HG03442 (cell line): ENCODE measurements around the gene LRRK1.

ENCODE experiments used
- ATAC-seq: cut with Tn5 transposase; IDR thresholded peaks from one replicate; pipeline ENCODE4 v1.9.1; 2021; ENCODE audit warnings: mild to moderate bottlenecking, moderate library complexity; ENCODE audit not compliant: unreplicated experiment

LRRK1 gene, protein sequence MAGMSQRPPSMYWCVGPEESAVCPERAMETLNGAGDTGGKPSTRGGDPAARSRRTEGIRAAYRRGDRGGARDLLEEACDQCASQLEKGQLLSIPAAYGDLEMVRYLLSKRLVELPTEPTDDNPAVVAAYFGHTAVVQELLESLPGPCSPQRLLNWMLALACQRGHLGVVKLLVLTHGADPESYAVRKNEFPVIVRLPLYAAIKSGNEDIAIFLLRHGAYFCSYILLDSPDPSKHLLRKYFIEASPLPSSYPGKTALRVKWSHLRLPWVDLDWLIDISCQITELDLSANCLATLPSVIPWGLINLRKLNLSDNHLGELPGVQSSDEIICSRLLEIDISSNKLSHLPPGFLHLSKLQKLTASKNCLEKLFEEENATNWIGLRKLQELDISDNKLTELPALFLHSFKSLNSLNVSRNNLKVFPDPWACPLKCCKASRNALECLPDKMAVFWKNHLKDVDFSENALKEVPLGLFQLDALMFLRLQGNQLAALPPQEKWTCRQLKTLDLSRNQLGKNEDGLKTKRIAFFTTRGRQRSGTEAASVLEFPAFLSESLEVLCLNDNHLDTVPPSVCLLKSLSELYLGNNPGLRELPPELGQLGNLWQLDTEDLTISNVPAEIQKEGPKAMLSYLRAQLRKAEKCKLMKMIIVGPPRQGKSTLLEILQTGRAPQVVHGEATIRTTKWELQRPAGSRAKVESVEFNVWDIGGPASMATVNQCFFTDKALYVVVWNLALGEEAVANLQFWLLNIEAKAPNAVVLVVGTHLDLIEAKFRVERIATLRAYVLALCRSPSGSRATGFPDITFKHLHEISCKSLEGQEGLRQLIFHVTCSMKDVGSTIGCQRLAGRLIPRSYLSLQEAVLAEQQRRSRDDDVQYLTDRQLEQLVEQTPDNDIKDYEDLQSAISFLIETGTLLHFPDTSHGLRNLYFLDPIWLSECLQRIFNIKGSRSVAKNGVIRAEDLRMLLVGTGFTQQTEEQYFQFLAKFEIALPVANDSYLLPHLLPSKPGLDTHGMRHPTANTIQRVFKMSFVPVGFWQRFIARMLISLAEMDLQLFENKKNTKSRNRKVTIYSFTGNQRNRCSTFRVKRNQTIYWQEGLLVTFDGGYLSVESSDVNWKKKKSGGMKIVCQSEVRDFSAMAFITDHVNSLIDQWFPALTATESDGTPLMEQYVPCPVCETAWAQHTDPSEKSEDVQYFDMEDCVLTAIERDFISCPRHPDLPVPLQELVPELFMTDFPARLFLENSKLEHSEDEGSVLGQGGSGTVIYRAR (N-terminal part only)

DNA sequence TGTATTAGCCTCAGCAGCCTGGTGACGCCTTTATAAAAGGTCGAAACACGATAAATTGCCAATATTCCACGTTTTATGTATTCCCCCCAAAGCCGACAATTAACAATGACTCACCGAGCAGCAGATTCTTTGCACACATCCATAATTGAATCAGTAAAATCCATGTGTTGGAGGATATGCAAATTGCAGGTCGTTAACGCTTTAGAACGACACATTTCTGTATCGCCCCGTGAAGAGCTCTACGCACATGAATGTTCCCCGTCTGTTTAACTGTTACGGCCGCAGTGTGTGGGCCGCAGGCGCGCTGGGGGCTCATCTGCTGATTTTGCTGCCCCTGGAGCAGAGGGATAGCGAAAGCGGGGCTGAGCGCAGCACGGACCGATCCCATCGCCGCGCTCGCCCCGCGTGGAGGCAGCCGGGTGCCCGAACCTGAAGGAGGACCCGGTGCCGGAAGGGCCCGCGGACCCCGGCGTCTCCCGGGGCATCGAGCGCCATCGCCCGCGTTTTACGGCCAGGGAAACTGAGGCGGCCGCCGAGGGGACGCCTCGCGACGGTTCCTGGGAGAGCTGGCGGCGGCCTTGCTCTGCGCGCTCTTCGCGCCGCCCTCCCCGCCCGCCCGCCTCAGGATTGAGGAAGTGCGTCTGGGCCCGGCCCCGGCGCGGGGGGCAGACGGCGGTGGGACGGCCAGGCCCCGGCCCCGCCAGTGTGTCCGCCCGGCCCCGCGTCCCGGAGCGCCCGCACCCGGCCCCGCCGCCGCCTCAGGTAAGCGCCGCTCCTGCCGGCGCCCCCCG is at the start of gene LRRK1:
LRRK1 (plus strand) TSS at position 668 of the 791 bp plus-strand sequence. CDS start 5,276 bp downstream, outside the sequence.
- peak; percentile 23 for ATAC-seq

DNA sequence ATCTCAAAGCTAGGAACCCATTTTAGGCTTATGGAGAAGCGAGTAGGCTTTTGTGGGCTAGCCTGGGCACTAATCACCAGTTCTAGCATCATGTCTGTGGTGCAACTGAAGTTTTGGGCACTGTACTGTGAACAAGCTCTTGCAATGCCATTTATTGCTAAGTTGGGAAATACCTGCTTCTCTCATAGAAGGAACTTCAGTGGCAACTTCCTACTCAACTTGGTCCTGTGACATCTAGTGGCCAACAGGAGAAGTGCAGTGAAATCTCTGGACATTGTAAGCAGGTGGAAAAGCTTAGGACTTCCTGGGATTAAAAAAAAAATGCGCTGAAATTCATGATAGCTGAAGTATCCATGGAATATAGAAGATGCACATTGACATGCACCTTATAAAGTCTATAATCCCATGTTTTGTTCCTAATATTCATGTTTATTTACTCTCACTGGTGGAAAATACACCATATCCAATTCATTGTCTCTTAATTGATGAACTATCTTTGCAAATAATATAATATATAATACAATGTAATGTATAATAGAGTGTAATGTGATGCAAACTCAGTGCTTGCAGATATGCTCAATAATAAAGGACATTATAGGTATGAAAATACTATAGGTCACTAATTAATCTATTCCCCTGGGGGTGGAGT is 46.0 kb upstream of the LRRK1 start:
- ATAC-seq = peak; percentile 63

DNA sequence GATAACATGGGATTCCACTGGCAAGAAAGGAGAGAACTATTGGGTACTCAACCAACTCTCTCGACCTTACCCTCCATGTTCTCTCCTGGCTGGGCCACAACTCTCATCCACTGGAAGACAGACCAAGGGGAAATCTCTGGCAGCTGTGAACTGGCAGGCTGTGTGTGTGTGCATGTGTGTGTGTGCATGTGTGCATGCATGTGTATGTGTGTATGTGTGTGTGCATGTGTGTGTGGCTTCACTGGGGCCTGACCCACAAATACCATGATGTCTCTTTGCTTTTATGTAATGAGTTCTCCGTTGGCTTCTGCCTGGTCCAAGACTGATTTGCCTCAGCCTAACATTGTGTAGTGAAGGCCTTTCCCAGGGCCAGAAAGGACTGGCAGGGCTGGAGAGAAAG is 43.7 kb upstream of the LRRK1 start:
- no peak for ATAC-seq

DNA sequence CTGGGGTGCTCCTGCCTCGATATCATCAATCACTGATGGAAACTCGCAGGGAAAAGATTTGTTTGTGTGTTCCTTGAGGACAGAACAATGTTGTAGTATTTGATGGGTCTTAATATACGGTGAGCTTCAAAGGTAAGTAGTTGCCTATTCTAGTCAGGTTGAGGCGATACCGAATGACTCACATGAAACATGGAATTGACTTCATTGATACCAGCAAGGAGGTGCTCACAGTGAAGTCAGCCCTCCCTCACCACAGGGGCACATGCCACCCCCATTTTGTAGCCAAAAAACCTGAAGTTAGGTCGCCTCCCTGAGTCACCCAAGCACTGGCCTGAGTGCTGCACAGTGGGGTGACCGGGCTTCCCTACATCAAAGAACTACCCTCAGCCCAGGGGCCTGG is 43.2 kb upstream of the LRRK1 start:
- ATAC-seq = no peak

DNA sequence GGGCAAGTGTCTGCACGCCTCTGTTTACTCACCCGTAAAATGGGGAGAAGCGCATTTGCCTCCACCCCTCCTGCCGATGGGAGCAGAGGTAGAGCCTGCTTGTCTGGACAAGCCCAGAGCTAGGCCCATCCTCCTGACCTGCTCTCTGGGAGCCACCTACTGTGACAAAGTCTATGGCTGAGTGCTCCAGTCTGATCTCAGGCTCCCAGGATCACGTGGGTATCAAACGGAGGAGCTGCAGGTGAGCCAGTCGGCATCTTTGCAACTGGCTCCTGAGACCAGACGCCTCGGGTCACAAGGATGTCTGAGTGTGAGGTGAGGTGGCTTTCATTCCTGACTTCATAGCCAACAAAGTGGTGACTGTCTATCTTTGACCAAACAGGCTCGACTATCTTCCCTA is 41.6 kb upstream of the LRRK1 start:
- no peak for ATAC-seq

DNA sequence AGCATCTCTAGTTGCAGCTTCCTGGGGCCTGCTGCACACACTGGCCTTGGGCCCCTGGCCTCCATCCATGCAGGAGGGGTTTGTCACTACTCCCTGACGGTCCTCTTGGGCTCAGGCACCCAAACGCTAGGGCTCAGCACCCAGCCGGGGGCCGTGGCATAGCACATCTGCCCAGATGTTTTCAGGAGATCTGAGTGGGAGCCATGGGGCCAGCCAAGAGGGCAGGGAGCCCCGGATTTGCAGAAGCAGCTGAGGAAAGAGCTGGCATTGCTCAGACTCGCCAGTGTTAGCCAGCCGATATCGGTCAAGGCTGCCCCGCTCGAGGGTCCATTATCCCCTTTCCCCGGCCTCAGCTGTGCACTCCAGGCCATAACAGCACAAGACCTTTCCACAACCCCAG is 41.0 kb upstream of the LRRK1 start:
- ATAC-seq = no peak

DNA sequence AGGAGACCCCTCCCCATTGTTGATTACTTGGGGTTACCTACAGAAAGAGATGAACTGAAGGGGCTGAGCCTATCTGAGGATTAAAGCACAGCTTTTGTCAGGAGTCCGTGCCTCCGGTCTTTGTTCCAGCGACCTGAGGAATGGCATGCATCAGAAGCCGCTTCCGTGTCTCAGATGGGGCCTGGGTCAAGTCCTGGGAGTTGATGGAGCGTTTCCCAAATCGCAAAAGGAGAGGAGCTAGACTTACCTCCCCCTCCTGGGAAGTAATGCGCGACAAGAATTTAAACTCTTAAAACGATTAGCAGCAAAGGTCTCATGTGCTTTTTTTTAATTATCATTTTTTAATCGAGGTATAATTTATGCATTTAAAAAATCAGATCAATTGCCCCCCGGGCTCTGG is 40.5 kb upstream of the LRRK1 start:
- no peak for ATAC-seq

DNA sequence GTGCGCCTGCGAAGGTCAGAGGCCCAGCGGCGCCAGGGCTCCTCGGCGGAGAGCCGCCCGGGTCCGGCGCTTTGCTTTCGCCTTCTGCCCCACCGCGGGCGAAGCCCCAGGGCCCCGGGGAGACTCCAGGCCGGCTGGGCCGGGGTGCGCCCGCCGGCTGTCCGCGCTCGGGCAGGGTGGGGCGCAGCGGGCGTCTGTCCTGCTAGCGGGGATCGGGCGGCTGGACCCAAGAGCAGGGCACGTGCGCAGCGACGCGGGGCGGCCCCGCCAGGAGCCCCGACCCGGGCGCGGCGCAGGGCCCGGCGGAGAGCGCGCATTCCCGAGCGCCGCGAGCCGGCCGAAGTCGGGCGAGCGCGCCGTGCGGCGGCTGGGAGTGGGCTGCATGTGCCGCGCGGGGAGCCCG is 40.1 kb upstream of the LRRK1 start:
- ATAC-seq = no peak

DNA sequence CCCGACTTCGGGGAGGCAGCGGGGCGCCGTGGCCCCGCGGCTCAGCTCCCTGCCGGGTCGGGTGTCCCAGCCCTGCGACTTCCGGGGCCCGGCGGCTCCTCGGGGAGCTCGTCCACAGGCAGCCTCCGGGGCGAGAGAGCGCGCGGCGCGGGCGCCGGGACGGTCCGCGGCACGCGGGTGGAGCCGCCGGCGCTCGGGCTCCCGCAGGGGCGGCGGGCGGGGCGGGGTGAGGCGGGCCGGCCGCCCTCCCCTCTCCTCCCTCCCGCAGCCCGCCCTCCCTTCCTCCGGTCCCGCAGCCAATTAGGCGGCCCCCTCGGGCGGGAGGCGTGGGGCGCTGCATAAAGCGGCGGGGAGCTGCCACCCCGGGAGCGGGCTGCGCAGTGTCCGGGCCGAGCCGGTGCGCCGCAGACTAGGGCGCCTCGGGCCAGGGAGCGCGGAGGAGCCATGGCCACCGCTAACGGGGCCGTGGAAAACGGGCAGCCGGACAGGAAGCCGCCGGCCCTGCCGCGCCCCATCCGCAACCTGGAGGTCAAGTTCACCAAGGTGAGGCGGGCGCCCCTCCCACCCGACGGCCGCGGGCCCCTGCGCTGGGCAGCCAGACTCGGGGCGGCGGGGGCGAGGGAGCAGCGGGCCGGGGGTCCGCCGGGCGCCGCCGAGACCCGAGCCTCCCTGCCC is 39.6 kb upstream of the LRRK1 start, which contains the start of gene ALDH1A3:
ALDH1A3 (plus strand) TSS at position 368 of the 675 bp plus-strand sequence; CDS start at position 445, 77 bp downstream.
- ATAC-seq = no peak

DNA sequence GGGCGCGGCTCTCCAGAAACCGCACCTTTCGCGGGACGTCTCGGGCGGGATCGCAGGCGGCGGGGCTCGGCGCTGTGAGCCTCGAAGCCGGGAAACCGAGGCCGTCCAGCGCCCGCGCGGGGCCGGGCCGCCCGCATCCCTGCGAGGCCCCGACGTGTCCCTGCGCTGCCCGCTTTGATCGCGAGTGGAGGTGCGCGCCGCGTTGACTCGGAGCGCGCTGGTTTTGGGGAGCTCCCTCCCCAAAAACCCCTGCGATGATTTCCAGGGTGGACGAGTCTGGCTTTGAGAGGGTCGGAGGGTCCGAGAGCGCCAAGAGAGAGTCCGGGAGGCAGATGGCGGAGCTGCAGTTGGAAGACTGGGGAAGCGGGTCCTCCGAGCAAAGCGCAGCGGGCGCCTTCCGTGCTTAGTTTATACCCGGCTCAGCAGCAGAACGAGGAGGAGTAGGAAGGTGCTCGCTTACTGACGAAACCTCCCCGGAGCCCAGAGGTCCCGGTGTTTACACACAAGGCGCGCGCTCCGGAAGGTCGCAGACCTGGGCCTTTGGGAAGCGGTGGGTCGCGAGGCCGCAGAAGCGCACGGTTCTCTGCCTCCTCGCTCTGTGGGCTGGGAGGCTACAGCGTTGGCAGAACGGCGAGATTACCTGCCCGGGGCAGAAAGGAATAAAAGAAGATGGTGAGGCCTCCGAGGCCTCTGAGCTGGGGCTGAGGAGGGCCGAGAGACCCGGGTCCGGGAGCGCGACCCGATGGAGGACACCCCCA is 38.8 kb upstream of the LRRK1 start:
- ATAC-seq = no peak

DNA sequence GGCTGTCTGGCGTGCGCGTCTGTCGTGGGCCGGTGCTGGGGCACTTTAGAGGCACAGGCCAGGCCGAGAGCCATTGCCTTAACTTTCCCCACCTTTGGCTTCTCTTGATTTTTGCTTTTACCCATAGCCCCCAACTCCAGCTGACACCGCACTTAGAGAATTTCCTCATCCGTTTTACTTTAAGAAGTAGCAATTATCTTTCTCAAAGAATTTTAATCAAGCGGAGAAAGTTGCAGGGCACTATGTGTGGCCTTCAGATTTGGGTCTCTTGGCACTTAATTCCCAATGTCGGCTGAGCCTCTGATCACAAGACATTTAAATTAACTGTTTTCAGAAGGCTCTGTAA is 38.3 kb upstream of the LRRK1 start:
- ATAC-seq = no peak

DNA sequence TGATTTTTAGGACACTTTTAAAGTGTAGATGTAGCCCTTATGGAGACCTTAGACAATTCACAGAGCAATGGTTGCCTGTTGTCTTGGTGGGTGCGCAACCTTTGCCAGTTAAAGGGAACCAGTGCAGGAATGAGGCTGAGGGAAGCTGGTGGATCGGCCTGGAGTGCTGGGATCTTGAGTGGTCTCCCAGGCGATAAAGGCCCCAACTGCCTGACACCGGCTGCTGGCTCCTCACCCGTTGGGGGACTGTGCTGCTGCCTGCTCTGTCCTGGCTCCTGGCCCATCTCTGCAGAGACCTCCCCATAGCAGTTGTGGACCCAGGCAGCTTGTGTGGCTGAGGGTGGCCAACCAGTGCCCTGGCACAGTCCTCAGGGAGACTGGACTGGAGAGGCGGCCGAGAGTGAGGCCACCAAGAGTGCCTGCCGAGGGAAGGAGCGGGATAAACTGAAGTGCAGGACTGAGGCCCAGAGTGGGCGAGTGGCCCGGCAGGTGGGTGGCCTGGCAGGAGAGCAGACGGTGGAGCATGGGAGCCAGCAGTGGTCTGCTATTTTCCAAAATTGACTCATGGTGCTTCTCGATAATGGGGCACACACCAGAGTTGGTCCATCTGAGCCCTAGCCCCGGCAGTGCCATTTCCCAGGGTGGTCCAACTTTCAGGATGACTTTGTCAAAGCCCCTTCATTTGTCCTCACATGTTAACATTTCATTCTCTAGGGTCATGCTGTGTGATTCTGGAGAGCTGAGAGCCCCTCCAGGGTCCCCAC is 37.4 kb upstream of the LRRK1 start:
- ATAC-seq = no peak

DNA sequence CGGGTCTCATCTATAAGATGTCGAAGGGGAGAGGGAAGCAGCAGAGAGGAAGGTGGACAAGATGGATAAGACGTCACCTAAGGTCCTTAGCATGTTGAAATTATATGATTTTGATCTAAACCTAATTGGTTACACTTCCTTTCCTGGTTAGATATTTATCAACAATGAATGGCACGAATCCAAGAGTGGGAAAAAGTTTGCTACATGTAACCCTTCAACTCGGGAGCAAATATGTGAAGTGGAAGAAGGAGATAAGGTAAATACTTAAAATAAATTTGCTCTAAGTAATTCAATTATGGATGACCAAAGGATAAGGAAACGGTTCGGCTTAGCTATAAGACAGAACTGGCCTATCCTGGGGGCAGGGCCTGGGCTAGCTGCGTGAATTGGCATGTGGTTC is 34.0 kb upstream of the LRRK1 start:
- no peak for ATAC-seq

DNA sequence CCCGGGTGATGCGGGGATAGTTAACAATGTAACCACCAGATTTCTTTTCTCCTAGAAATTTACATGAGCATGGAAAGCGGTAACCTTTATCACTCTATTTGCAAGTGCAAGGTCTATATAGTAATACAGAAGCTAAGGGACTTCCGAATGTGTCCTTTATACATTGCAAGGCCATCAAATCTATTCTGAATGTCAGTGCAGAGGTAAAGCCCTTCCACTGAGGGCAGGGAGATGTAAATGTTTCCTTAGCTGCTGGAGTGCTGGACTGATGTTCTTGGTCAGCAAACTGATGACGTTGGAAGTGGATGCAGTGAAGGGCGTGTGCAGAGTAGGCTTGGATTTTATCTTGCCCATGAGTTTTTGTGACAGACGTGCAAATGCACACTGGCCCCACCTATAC is 33.3 kb upstream of the LRRK1 start:
- no peak for ATAC-seq

DNA sequence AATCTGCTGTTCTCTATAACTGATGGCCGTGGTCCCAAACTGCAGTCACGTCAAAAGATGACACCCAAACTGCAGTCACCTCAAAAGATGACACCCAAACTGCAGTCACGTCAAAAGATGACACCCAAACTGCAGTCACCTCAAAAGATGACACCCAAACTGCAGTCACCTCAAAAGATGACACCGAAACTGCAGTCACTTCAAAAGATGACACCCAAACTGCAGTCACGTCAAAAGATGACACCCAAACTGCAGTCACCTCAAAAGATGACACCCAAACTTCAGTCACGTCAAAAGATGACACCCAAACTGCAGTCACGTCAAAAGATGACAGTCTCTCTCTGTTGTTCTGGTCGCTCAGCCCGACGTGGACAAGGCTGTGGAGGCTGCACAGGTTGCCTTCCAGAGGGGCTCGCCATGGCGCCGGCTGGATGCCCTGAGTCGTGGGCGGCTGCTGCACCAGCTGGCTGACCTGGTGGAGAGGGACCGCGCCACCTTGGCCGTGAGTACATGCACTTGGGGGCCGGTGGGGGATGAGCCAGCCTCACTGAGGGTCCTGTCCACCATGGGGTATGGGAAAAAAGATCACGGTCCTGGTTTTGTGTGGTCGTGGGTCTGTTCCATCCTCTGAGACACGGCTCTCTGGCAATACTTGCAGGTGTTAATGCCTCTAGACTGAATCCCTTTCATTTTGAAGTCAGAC is 31.8 kb upstream of the LRRK1 start:
- no peak for ATAC-seq

DNA sequence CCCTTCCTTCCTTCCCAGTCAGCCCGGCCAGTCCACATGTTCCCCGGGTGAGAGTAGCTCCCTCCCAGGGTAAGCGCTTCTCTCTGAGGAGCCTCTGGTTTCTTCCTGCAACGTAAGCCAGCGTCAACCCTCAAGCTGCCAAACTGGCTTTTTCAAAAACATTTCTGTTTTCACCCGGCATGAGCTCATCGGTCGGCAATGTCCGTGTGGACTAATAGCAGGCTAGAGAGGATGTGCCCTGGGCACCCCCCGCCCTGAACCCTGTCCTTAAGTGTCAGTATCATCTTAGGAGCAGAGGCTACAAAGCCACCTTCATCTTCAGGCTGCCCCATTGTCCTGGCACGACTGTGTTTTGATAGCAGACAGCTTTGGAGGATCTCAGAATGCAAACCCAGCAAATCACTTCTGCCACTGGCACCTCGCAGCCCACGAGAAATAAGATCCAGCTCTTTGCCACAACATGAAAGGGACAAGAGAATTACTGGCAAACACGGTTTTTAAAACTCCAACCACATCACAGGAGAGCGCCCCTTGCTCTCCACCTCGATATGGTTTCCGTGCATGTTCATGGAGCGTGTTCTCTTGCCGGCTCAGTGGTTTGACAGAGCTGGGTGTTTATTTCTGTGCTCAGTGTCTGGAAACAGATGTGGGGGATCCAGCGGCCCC is 29.6 kb upstream of the LRRK1 start:
- no peak for ATAC-seq
